ENCODE data around the gene YBX2.

Gene YBX2

DNA sequence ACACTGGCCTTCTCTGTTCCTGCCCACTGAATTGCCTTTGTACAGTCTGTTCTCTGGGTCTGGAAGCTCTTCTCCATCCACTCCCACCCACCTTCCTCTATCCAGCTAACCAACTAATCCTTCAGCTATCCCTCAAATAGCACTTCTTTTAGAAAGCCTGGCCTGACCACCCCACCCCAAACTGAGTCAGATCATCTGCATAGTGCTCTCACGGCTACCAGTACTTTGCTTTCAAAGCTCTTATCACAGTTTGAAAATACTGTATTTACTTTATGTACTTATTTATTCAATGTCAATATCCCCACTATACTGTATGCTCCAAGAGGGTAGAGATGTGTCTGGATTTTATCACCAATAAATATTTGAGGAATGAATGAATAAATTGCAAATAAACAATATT is 27.7 kb downstream of the YBX2 start:
- in situ Hi-C loops (cut with HindIII; ENCODE audit: low sequenced_read_pairs) = no loop called here

DNA sequence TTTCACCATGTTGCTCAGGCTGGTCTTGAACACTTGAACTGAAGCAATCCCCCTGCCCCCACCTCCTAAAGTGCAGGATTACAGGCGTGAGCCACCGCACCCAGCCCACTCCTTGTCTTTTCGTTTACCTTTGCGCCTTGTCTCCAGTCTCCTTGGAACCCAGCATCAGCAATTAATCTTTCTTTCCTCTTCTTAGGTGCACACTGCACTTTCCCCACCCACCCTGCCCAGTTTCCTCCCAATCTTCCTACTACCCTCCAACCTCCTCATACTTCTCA is 30.7 kb downstream of the YBX2 start:
- in situ Hi-C loops (cut with HindIII; ENCODE audit: low sequenced_read_pairs) = no loop called here

DNA sequence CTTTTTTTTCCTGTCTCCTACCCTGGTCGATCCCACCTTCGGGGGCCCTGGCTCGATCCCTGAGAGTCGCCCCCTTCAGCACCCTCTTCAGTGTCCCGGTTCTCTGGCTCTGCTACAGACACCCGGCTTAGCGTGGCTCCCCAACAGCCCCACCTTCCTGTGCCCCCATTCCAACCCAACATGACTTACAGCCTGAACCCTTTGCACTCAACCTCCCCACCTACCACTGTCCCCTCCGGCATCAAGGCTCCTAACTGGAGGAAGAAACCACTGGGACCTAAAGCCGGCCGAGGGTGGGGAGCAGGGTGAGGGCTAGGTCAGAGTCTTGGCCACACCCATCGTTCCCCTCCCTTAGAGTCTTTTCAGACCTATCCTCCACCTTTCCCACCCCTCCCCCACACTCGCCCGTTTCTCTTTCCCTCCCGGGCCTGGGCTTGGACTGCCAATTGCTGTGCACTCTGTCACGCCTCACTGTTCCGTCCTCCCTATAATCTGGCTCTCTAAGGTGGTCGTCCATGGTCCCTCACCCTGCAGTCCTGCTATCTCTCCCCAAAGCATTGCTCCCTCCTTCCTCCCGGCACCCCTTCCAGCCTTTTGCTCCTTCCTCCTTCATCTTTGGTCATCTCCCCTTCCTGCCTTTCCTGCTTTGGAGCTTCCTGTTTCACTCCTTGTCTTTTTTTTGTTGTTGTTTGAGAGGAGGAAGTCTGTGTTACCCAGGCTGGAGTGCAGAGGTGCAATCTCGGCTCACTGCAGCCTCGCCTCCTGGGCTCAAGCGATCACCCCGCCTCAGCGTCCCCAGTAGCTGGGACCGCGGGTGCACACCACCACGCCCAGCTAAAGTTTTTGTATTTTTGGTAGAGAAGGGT is 31.3 kb downstream of the YBX2 start:
- in situ Hi-C loops (cut with HindIII; ENCODE audit: low sequenced_read_pairs) = no loop called here

DNA sequence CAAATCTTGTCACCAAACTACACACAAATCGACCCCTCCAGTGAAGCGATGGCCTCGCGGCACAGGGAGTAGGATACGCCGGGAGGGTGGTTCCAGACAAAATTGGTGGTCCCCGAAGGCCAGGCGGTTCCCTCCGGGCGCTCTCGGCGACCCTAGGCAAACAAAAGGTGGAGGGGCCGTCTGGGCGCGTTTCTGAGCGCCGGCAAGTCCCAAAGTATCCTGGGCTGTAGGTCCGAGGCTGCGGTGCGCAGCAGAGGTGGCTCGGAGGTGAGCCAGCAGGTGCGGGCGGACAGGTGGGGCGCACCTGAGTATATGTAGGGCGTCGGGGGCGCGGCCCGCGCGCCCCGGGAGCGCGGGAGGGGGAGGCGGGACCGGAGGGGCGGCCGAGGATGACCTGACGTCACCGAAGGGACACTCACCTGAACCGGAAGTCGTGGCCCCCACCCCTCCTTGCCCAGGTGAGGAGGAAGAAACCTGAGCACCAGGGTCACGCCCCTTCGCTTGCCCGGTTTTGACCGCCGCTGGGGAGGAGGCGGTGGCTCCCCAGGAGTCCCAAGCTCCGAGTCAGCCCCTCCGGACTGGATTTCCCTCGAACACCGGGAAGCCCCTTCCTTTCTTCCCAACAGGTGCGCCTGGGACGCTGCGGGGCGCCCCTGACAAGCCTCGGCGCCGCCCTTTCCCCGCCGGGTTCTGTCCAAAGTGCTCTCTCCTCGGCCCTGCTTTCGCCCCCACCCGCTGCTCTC is 32.1 kb downstream of the YBX2 start, which contains the start of gene CLDN7:
Gene CLDN7, minus strand, starts transcription at position 287 of the 743 bp plus-strand sequence. CDS start 435 bp downstream, outside the sequence.
- in situ Hi-C loops (cut with HindIII; ENCODE audit: low sequenced_read_pairs) = no loop called here

DNA sequence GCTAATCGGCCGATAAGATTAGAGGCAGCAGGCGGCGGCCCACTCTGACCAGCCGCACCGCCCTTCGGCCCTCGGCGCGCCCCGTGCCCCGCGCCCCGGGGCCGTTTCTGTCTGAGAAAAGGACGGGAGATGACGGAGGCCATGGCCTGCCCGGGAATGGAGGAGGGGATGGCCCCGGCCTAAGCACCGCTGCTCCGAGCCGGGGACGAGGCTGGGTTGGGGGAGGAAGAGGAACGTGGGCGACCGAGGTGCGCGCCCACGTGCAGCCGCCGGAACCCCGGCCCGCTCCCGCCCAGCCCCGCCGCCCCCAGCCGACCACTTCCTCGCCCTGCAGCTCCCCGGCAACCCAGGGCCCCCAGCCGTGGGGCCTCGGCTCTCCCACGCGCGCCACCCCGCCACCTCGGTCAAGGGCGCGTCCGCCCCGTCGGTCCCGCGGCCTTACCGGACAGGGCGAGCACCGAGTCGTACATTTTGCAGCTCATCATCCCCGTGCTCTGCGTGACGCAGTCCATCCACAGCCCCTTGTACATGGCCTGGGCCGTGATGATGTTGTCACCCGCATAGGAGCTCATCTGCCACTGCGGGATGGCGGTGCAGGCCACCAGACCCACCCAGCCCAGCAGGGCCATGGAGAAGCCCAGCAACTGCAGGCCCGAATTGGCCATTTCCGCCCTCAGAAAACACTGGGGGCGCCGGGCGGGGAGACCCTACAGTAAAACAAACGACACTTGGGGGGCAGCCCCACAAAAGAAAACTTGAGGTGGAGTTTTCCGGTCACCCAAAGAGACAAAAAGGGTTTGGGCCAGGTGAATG is 32.9 kb downstream of the YBX2 start:
- in situ Hi-C loops (cut with HindIII; ENCODE audit: low sequenced_read_pairs) = no loop called here

DNA sequence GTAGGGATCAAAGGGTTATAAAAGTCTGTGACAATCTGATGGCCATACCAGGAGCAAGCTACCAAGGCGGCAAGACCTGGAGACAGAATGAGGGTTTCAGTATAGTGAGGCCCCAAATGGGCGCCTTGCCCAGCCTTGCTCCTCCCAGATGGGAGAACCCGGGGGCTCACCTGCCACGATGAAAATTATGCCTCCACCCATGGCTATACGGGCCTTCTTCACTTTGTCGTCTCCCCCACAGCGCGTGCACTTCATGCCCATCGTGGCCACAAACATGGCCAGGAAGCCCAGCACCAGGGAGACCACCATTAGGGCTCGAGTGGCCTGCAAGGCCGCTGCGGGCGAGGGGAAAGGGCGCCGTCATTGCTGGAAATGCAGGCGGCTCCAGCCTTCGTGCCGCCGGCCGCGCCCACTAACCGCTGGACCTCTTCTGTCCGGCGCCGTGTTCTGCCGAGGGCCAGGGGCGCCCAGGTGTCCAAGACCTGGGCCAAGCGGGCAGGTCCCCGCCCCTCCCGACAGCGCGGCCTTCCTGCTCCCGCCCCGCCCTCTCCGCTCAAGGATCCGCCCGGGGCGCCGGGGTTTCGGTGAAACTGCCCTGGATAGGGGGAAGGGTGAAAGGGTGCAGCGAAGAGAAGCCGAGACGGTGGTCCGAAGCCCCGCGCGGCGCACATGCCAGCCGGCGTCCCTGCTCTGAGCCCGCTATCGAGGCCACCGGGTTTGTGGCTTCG is 33.6 kb downstream of the YBX2 start:
- in situ Hi-C loops (cut with HindIII; ENCODE audit: low sequenced_read_pairs) = no loop called here

DNA sequence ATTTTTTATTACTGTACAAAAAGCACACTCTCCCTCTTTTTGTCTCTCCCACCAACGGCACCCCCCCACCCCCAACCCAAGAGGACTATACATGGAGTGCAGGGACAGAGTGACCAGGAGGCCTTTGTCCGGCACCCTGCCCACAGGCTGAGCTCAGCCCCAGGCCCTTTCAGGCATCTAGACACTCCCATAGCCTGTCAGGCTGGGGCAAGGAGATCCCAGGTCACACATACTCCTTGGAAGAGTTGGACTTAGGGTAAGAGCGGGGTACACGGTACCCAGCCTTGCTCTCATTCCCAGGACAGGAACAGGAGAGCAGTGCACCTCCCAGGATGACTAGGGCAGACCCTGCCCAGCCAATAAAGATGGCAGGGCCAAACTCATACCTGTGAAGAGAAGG is 34.3 kb downstream of the YBX2 start:
- in situ Hi-C loops (cut with HindIII; ENCODE audit: low sequenced_read_pairs) = no loop called here

DNA sequence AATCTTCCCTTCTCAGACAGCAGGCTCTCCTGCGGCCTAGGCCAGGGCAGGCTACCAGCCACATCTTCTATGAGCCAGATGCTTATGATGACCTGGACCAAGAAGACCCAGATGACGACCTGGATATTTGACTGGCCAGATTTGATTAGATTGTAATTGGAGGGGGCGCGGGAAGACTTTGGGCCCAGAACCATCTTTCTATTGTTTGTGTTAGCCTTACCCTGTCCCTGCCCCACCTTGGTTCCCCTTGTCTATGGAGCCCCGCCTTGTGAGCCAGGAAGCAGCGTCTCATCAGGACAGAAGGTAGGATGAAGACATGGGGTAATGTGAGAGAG is 34.9 kb downstream of the YBX2 start:
- in situ Hi-C loops (cut with HindIII; ENCODE audit: low sequenced_read_pairs) = no loop called here

DNA sequence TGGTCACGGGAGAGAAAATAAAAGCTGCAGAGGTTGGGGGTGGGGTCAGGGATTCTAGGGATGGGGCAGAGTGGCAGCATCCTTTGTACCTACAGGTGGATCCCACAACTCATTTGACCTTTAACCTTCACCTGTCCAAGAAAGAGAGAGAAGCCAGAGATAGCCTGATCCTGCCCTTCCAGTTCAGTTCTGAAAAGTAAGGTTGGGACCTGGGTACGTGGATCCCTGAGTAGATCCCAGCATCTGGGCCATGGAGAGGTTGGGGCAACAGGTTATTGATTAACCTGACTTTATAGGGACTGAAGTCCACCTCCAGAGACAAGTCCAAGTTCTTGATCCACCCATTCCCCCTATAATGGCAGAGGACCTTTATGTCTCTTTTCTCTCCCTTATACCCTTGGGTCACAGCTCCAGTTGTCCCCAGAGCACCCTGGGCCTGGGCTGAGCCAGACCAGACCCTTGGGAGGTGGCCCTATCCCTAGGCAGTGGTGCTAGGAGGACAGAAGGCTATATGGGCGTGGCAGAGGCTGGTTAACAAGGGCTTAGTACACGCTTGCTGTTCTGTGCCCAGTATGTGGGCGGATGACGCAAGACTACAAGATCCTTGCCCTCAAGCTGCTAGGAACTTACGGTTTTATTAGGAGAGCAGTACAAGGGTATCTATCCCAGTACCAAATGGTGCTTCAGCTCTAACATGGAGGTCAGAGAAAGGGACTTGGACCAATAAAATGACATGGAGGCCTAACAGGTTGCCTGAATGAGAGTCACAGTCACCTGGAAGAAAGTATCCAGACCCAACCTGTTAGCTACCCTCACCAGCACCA is 35.5 kb downstream of the YBX2 start:
- in situ Hi-C loops (cut with HindIII; ENCODE audit: low sequenced_read_pairs) = no loop called here

DNA sequence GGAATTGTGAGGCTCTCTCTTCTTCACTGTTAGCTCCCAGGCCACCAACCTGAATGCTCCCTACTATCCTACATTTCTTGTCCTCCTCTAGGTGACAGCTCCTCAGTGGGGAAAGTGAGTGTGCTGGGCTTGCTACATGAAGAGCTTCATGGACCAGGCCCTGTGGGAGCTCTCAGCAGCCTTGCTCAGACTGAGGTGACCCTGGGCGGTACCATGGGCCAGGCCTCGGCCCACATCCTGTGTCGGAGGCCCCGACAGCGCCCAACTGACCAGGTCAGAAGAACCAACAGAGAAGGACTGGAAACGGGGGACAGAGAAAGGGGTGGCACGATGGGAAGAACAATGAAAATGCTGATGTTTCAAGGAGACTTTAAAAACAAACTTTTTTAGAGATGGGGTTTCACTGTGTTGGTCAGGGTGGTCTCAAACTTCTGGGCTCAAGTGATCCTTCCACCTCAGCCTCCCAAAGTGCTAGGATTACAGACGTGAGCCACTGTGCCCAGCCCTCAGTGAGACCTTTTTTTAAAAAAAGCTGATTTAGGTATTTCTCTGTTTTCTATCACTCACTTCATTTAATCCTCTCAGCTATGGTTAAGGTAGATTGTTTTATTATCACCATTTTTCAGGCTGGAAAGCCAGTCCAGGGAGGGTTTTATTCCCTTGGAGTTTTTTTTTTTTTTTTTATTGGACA is 37.5 kb downstream of the YBX2 start:
- in situ Hi-C loops (cut with HindIII; ENCODE audit: low sequenced_read_pairs) = no loop called here

DNA sequence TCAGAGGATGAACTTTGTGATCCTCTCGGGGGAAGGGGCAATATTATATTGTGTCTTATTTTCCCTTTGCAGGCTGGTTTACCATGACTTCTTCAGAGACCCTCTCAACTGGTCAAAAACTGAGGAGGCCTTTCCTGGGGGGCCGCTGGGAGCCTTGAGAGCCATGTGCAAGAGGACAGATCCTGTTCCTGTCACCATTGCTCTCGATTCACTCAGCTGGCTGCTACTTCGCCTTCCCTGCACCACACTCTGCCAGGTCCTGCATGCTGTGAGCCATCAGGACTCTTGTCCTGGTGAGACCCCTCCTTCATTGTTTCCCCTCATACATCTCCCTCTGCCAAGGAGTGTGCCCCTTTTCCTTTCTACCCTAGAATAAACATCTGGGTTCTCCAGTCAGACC is 39.9 kb downstream of the YBX2 start:
- in situ Hi-C loops (cut with HindIII; ENCODE audit: low sequenced_read_pairs) = no loop called here

DNA sequence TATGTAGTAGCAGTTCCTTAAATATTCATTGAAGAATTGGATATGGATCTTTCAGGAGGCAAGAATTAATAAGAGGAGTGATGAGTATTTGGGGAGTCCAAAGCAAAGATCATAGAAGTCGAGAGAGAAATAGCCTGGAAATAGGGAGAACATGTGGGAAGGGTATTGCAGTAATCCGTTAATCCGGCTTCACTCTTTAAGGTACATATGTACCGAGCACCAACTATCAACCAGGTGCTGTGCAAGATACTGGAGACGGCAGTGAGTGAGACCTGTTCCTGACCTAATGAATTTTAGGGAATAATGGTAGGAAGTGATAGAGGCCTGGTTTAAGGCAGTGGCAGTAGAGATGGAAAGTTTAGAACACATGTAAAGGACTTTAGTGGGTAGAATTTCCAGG is 41.4 kb downstream of the YBX2 start:
- in situ Hi-C loops (cut with HindIII; ENCODE audit: low sequenced_read_pairs) = no loop called here

DNA sequence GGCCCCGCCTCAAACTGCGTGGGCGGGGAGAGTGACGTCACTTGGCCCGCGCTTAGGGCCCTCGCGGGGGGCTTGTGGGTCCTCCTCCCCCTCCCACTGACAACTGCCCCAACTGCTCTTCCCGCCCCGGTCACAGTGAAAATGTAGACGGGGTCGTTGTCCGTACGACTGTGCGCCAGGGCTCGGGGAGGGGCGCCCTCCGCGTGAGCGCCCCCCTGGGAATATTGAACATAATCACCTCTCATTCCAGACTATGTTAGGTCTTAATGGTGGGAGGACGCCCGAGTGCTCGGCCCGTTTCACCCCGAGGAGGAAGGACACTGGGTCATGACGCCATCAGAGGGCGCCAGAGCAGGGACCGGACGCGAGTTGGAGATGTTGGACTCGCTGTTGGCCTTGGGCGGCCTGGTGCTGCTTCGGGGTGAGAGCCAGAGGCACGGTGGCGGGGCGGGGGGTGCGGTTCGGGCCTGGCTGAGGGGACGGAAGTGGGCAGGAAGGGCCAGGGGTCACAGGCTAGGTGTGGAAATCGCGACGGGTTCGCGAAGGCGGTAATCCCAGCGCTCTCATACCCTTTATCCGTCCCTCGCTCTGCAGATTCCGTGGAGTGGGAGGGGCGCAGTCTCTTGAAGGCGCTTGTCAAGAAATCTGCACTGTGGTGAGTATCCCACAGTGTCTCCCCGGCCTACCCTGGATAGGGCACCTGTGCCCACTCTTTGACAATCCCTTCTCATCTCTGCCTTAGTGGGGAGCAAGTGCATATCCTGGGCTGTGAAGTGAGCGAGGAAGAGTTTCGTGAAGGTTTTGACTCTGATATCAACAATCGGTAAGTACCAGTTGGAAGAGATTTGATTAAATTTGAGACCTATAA is 42.0 kb downstream of the YBX2 start, which contains the start of gene ELP5:
Gene ELP5, plus strand, starts transcription at position 40 of the 868 bp plus-strand sequence. Its CDS starts 336 bp downstream, at position 376.
- in situ Hi-C loops (cut with HindIII; ENCODE audit: low sequenced_read_pairs) = no loop called here

DNA sequence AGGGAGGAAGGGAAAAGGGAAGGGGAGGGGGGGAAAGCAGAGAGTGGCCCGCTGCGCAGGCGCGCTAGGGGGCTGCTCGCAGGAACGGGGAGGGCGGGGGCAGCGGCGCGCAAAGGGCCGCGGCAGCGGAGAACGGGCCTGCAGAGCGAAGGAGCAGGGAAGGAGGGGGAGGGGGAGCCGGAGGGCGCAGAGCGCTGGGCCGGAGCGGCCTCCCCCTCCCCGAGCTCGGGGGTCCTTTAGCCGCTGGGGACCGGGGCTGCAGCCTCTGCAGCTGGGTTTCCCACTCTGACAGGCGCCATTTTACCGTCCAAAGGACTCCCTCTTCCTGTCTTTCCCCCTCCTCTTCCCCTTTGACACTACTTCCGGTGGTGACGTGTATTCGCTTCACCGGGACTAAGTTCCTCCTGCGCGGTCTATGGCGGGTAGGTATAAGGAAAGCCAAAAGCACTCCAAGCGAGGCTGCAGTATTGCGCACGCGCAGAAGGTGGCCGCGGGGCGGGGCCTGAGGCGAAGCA is 42.7 kb downstream of the YBX2 start, which contains the start of gene CTDNEP1:
Gene CTDNEP1, minus strand, starts transcription at position 74 of the 515 bp plus-strand sequence. CDS start 438 bp downstream, outside the sequence.
- in situ Hi-C loops (cut with HindIII; ENCODE audit: low sequenced_read_pairs) = no loop called here

DNA sequence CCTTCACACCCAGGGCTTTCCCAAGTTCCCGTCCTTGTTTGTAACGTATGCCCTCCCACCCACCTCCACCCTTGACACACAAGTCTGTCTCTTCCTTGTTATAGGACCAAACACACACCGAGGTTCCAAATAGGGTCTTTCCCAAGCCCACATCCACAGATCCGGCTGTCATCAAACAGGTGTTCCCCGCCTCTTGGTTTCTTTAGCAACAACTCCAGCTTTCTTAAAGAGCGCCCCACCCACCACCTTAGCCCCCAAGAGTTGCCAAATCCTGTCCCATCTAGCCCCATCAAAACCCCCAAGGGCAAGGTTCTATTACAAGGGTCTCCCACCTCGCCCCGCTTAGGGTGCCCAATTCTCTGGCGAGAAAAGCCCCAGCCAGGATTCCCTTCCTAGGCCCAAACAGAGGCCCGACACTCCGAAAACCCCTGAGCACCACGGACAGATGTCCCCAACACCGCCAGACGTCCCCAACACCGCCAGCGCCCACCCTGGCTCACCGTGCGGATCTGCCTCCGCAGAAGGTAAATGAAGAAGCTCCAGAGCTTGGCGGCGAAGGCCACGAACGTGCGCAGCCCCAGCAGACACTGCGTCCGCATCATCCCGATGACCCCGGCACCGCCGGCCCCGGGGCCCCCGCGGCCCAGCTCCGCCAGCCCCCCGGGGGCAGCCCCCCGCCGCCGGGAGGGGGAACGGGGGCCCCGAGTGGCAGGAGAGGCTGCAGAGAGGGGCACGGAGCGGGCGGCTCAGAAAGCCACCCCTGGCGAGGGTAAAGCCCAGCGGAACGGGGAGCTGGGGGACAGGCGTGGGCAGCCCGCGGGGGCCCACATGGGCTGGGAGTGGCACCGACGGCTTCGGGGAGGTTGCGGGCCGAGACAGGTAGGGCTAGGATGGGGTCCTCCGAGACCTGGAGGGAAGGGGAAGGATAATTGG is 43.5 kb downstream of the YBX2 start:
- in situ Hi-C loops (cut with HindIII; ENCODE audit: low sequenced_read_pairs) = no loop called here

DNA sequence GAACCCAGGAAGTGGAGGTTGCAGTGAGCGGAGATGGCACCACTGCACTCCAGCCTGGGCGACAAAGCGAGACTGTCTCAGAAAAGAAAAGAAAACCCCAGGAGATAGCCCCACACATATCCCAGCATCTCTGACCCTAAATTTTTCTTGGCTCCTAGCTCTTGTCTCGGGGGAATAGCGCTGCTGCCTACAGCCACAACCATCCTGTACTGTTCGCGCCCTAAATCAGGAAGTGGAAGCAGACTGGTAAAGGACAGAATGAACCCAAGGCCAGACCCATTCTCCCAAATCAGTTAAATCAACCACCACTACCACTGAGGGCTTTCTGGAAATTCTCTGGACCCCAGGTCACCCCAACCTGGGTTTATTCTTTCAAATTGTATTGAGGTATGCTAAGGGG is 44.6 kb downstream of the YBX2 start:
- in situ Hi-C loops (cut with HindIII; ENCODE audit: low sequenced_read_pairs) = no loop called here

DNA sequence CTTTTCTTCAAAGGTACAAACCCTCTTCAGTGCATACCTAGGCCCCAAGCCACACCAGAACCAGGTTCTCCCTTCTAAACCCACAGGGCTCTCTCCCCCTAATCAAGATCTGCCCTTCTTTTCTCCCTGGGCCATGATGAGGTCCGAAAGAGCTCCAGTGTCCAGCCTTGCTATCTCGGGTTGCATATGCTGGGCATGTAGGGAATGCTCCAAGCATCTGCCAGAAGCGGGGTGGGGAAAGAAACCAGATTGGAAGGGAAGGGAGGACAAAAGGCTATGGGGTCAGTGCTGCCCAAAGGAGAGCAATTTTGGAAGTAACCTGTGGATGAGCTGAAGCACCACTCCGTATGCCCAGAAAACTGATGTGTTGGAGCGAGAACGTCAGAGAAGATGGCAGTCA is 45.2 kb downstream of the YBX2 start:
- in situ Hi-C loops (cut with HindIII; ENCODE audit: low sequenced_read_pairs) = no loop called here

All from DLD1 (cell line).